ENCODE data around the gene TTC3.

- no peak for TF ChIP-seq CTCF (IDR thresholded peaks at IDR 0.05; ENCODE audit: low read depth, low read length)
- TF ChIP-seq EZH2phosphoT487 (IDR thresholded peaks at IDR 0.05; ENCODE audit: low read depth): no peak
Observed at GRCh38 chr21:37075214-37075770, 2.2 kb downstream of the TTC3 start.
